Right atrium auricular region (tissue), 2 donors: ENCODE measurements around the gene HTRA1. TPM values are rescaled to one million over a fixed set of nuclear protein-coding genes. Genes with fewer than 3 reads are reported as not detected.

Experiments used
- DNase-seq: peaks from one replicate; pipeline ENCODE4 v3.0.0-alpha.2; 2019; ENCODE audit warnings: low spot score
- H3K27ac ChIP-seq, 2 donors: fragments of 200-600 bp; sonication (generic); 1 replicate in 1 of 2; 2 replicates in 1 of 2; pipeline ENCODE4 v1.5.1; 2016 to 2019
- H3K27me3 ChIP-seq, 2 donors: fragments of 200-600 bp; sonication (generic); one replicate each; pipeline versions ENCODE4 v1.5.1 to v1.6.0; 2017 to 2019
- H3K36me3 ChIP-seq: fragments of 200-600 bp; sonication (generic); one replicate; pipeline ENCODE4 v1.5.1; 2016
- H3K4me1 ChIP-seq, 2 donors: fragments of 200-600 bp; sonication (generic); one replicate each; pipeline versions ENCODE4 v1.5.1 to v1.6.0; 2017 to 2019
- H3K4me3 ChIP-seq, 2 donors: fragments of 200-600 bp; sonication (generic); 1 replicate in 1 of 2; 2 replicates in 1 of 2; pipeline ENCODE4 v1.5.1; 2017 to 2019; ENCODE audit warnings: mild to moderate bottlenecking in 1 of 2, moderate library complexity in 1 of 2
- H3K9me3 ChIP-seq, 2 donors: fragments of 200-600 bp; sonication (generic); one replicate each; pipeline ENCODE4 v1.5.1; 2019
- CTCF ChIP-seq, 2 donors: fragments of 200-600 bp; sonication (generic); IDR thresholded peaks; one replicate each; pipeline ENCODE4 v1.5.1; 2019; ENCODE audit warnings: antibody characterized with exemption in 2 of 2
- total RNA-seq, 2 donors: library from RNA; depleted of rRNA; stranded (reverse); fragments of >200 nt; gene quantifications; one replicate each; pipeline ENCODE4 v1.1.0, GENCODE V29; 2016

HTRA1 gene
- total RNA-seq, 2 donors from 2014 or later: 76.3 to 78.3 TPM

GRCh38 chr10:122421054-122421625 is 40.2 kb upstream of the HTRA1 start:
- Histone ChIP-seq H3K9me3 (no peaks in the 10 kb centered on the region), H3K4me3 (no peak overlapping the region), H3K36me3 (peaks cover 31% of the 10 kb centered on the region), H3K27ac (peak overlapping the region in 1 of 2 donors; percentile 25), H3K4me1 (peaks cover 0 to 34% of the 10 kb centered on the region in 2 donors), H3K27me3 (no peaks in the 10 kb centered on the region)
- DNase-seq: no peak
- no peak for TF ChIP-seq CTCF (IDR thresholded peaks at IDR 0.05)

GRCh38 chr10:122421742-122422141 is 39.6 kb upstream of the HTRA1 start:
- no peak overlapping the region for H3K4me3 ChIP-seq
- H3K4me1 ChIP-seq: peaks cover 0 to 34% of the 10 kb centered on the region in 2 donors
- H3K27me3 ChIP-seq: no peaks in the 10 kb centered on the region
- no peak for TF ChIP-seq CTCF (IDR thresholded peaks at IDR 0.05)
- DNase-seq: no peak
- no peaks in the 10 kb centered on the region for H3K9me3 ChIP-seq
- peak overlapping the region in 1 of 2 donors; percentile 25 for H3K27ac ChIP-seq
- peaks cover 25% of the 10 kb centered on the region for H3K36me3 ChIP-seq

GRCh38 chr10:122422266-122422989 is 38.9 kb upstream of the HTRA1 start:
- Histone ChIP-seq H3K9me3 (no peaks in the 10 kb centered on the region), H3K36me3 (peaks cover 25% of the 10 kb centered on the region), H3K27ac (peak overlapping the region in 1 of 2 donors; percentile 6), H3K4me1 (peaks cover 0 to 34% of the 10 kb centered on the region in 2 donors), H3K4me3 (no peak overlapping the region), H3K27me3 (no peaks in the 10 kb centered on the region)
- TF ChIP-seq CTCF (IDR thresholded peaks at IDR 0.05): no peak
- DNase-seq: no peak

- Histone ChIP-seq H3K9me3 (no peaks in the 10 kb centered on the region), H3K4me3 (no peak overlapping the region), H3K4me1 (peaks cover 0 to 30% of the 10 kb centered on the region in 2 donors), H3K36me3 (peaks cover 32% of the 10 kb centered on the region), H3K27ac (no peak overlapping the region), H3K27me3 (no peaks in the 10 kb centered on the region)
- no peak for TF ChIP-seq CTCF (IDR thresholded peaks at IDR 0.05)
- no peak for DNase-seq
These were observed 37.3 kb upstream of the HTRA1 start for GRCh38 chr10:122424059-122424458.

GRCh38 chr10:122426829-122427228 is 34.5 kb upstream of the HTRA1 start:
- Histone ChIP-seq H3K4me1 (peaks cover 0 to 5% of the 10 kb centered on the region in 2 donors), H3K27me3 (no peaks in the 10 kb centered on the region), H3K36me3 (peaks cover 40% of the 10 kb centered on the region), H3K27ac (no peak overlapping the region), H3K4me3 (no peak overlapping the region), H3K9me3 (no peaks in the 10 kb centered on the region)
- DNase-seq: no peak
- no peak for TF ChIP-seq CTCF (IDR thresholded peaks at IDR 0.05)
